C4-2B (cell line): ENCODE results near the gene CYCS.
"Not testable (repeated sequence)": the region's sequence is repeated elsewhere in the genome, so short reads cannot be mapped to it uniquely, and the experiment has no call there.

ENCODE experiments used
- H3K27ac ChIP-seq: fragments of 450-650 bp; 2 replicates; pipeline ENCODE4 v1.5.1; 2017
- CTCF ChIP-seq: fragments of 450-650 bp; conservative IDR thresholded peaks from 2 replicates; pipeline ENCODE4 v1.5.1; 2017; ENCODE audit warnings: mild to moderate bottlenecking
- ZFX ChIP-seq: fragments of 450-650 bp; IDR thresholded peaks from 2 replicates; pipeline ENCODE4 v1.6.1; 2017

Gene CYCS

GRCh38 chr7:25118048-25118753, 6.9 kb downstream of the CYCS start:
- TF ChIP-seq CTCF (no peak), ZFX (no peak)
- H3K27ac ChIP-seq: no peak overlapping the region

- H3K27ac ChIP-seq: no peak overlapping the region
- TF ChIP-seq ZFX (no peak), CTCF (no peak)
Measured at GRCh38 chr7:25117226-25118047, 7.6 kb downstream of the CYCS start.

GRCh38 chr7:25116621-25117020, 8.4 kb downstream of the CYCS start:
- TF ChIP-seq CTCF (no peak), ZFX (no peak)
- no peak overlapping the region for H3K27ac ChIP-seq

- H3K27ac ChIP-seq: not testable (repeated sequence)
Measured at GRCh38 chr7:25110514-25110913, 14.5 kb downstream of the CYCS start.

GRCh38 chr7:25109276-25109675, 15.8 kb downstream of the CYCS start:
- no peak for TF ChIP-seq ZFX
- no peak for TF ChIP-seq CTCF
- H3K27ac ChIP-seq: no peak overlapping the region

- TF ChIP-seq CTCF: no peak
- no peak for TF ChIP-seq ZFX
- H3K27ac ChIP-seq: no peak overlapping the region
Measured at GRCh38 chr7:25105911-25106310, 19.1 kb downstream of the CYCS start.

- no peak overlapping the region for H3K27ac ChIP-seq
- TF ChIP-seq CTCF: no peak
- TF ChIP-seq ZFX: no peak
Measured at GRCh38 chr7:25103773-25104172, 21.3 kb downstream of the CYCS start.
